Measurements from ENCODE around the gene RAB23. TPM values are rescaled to one million over a fixed set of nuclear protein-coding genes. Genes with fewer than 3 reads are reported as not detected.

Gene RAB23
- total RNA-seq, 1 experiment from 2014 or later = 18.1 TPM

DNA sequence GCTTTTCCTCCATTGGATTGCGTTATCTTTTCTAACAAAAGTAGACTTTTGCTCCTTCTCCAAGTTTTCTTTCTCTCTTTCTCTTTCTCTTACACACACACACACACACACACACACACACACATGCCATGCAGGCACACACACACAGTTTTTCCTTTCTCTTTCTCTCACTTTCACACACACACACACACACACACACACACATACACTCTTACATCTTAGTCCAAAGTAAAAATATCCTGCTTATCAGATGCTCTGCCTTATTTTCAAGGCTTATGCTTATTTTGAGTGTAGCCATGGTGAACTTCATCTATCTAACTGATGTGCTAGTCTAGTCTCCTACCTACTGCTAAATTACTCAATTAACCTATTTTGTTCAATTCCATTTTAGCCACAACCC is 34.4 kb upstream of the RAB23 start:
- H3K9me3 ChIP-seq (ENCODE audit: control insufficient read depth, low read depth, low read length) = no peaks in the 10 kb centered on the region
- no peaks in the 10 kb centered on the region for H3K79me1 ChIP-seq (ENCODE audit: insufficient read depth, low read depth, low read length, poor library complexity, severe bottlenecking)
- no peak overlapping the region for H3K4ac ChIP-seq (ENCODE audit: low read depth, low read length)
- no peak for DNase-seq
- no peak overlapping the region for H3K18ac ChIP-seq (ENCODE audit: insufficient read length, low read depth, low read length)
- H3K23me2 ChIP-seq (ENCODE audit: insufficient read length, low read depth, low read length, poor library complexity, severe bottlenecking) = no peaks in the 10 kb centered on the region
- H3K14ac ChIP-seq (ENCODE audit: insufficient read depth, low read length) = no peak overlapping the region
- Mint-ChIP-seq H3K4me3 (no peak overlapping the region), H3K9me3 (no peaks in the 10 kb centered on the region), H3K27me3 (ENCODE audit: low read depth) (no peaks in the 10 kb centered on the region), H3K36me3 (ENCODE audit: insufficient read depth in 1 of 3, low read depth in 3 of 3) (no peaks in the 10 kb centered on the region), H3K4me1 (peaks cover 0 to 3% of the 10 kb centered on the region in 2 experiments; a peak in 1 of 4 replicates), H3K27ac (no peak overlapping the region)
- no peak overlapping the region for H2BK15ac ChIP-seq (ENCODE audit: low read depth, low read length)
- no CpG with 5 or more reads among the region's 1 CpG for WGBS (ENCODE audit: extremely low coverage, insufficient read length, low lambda C conversion rate)
- H4K5ac ChIP-seq (ENCODE audit: insufficient read length, low read depth, low read length) = no peak overlapping the region
- H2AFZ ChIP-seq (ENCODE audit: low read length) = no peak overlapping the region
- H3K27me3 ChIP-seq (ENCODE audit: insufficient read depth, low read length) = no peaks in the 10 kb centered on the region
- H4K91ac ChIP-seq (ENCODE audit: insufficient read length, low read depth, low read length) = no peak overlapping the region
- no peak overlapping the region for H3T11ph ChIP-seq (ENCODE audit: low read length)
- H2BK120ac ChIP-seq (ENCODE audit: low read depth, low read length, poor library complexity, severe bottlenecking) = no peak overlapping the region
- H3K4me1 ChIP-seq (ENCODE audit: insufficient read depth, low read length) = no peaks in the 10 kb centered on the region
- H3K23ac ChIP-seq (ENCODE audit: insufficient read length, low read depth, low read length) = no peak overlapping the region
- no peak overlapping the region for H3K9ac ChIP-seq (ENCODE audit: extremely low read depth, insufficient read length, low read length)
- no peak overlapping the region for H2BK5ac ChIP-seq (ENCODE audit: insufficient read length, low read length)
- no peak overlapping the region for H3K27ac ChIP-seq (ENCODE audit: insufficient read length, low read depth, low read length)
- no peaks in the 10 kb centered on the region for H3K79me2 ChIP-seq (ENCODE audit: insufficient read depth, low read length)
- no peaks in the 10 kb centered on the region for H4K20me1 ChIP-seq (ENCODE audit: control insufficient read depth, insufficient read depth, insufficient read length)
- TF ChIP-seq, protein P1, sequence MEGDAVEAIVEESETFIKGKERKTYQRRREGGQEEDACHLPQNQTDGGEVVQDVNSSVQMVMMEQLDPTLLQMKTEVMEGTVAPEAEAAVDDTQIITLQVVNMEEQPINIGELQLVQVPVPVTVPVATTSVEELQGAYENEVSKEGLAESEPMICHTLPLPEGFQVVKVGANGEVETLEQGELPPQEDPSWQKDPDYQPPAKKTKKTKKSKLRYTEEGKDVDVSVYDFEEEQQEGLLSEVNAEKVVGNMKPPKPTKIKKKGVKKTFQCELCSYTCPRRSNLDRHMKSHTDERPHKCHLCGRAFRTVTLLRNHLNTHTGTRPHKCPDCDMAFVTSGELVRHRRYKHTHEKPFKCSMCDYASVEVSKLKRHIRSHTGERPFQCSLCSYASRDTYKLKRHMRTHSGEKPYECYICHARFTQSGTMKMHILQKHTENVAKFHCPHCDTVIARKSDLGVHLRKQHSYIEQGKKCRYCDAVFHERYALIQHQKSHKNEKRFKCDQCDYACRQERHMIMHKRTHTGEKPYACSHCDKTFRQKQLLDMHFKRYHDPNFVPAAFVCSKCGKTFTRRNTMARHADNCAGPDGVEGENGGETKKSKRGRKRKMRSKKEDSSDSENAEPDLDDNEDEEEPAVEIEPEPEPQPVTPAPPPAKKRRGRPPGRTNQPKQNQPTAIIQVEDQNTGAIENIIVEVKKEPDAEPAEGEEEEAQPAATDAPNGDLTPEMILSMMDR (conservative IDR thresholded peaks at IDR 0.05) = no peak
- no peak overlapping the region for H4K8ac ChIP-seq (replicated peaks; ENCODE audit: insufficient read length, low read depth, low read length)
- H2AK5ac ChIP-seq (ENCODE audit: insufficient read length, low read length) = no peak overlapping the region
- H2BK20ac ChIP-seq (ENCODE audit: low read depth, low read length, poor library complexity, severe bottlenecking) = no peak overlapping the region
- H2BK12ac ChIP-seq (ENCODE audit: insufficient read length, low read depth, low read length) = no peak overlapping the region
- no peak overlapping the region for H3K4me2 ChIP-seq (ENCODE audit: insufficient read depth, insufficient read length, low read length)
- H3K56ac ChIP-seq (ENCODE audit: insufficient read length, low read depth, low read length) = no peak overlapping the region
